ENCODE measurements around the gene DTWD2.
"Not testable (repeated sequence)": the region's sequence is repeated elsewhere in the genome, so short reads cannot be mapped to it uniquely, and the experiment has no call there.

Gene DTWD2

GRCh38 chr5:118950354-118950753, 38.0 kb downstream of the DTWD2 start:
- DNase-seq (ENCODE audit: low read depth): not testable (repeated sequence)

- no peak for DNase-seq (ENCODE audit: low read depth)
Observed at GRCh38 chr5:118946138-118946800, 42.1 kb downstream of the DTWD2 start.

GRCh38 chr5:118937393-118938061, 50.8 kb downstream of the DTWD2 start:
- no peak for DNase-seq (ENCODE audit: low read depth)

GRCh38 chr5:118933703-118934102, 54.6 kb downstream of the DTWD2 start:
- DNase-seq (ENCODE audit: low read depth): no peak

- no peak for DNase-seq (ENCODE audit: low read depth)
Observed at GRCh38 chr5:118931564-118931963, 56.8 kb downstream of the DTWD2 start.

GRCh38 chr5:118924006-118924389, 64.3 kb downstream of the DTWD2 start:
- DNase-seq (ENCODE audit: low read depth): no peak

GRCh38 chr5:118923295-118924005, 64.9 kb downstream of the DTWD2 start:
- DNase-seq (ENCODE audit: low read depth): no peak

- DNase-seq (ENCODE audit: low read depth): no peak
Observed at GRCh38 chr5:118921866-118922265, 66.5 kb downstream of the DTWD2 start.

GRCh38 chr5:118919016-118919415, 69.3 kb downstream of the DTWD2 start:
- DNase-seq (ENCODE audit: low read depth): no peak

- DNase-seq (ENCODE audit: low read depth): no peak
Observed at GRCh38 chr5:118918232-118918631, 70.1 kb downstream of the DTWD2 start.

GRCh38 chr5:118907536-118907935, 80.8 kb downstream of the DTWD2 start:
- not testable (repeated sequence) for DNase-seq (ENCODE audit: low read depth)

GRCh38 chr5:118906947-118907346, 81.4 kb downstream of the DTWD2 start:
- no peak for DNase-seq (ENCODE audit: low read depth)

GRCh38 chr5:118905196-118905595, 83.2 kb downstream of the DTWD2 start:
- no peak for DNase-seq (ENCODE audit: low read depth)

- no peak for DNase-seq (ENCODE audit: low read depth)
Observed at GRCh38 chr5:118902656-118903438, 85.5 kb downstream of the DTWD2 start.

GRCh38 chr5:118894709-118895108, 93.6 kb downstream of the DTWD2 start:
- DNase-seq (ENCODE audit: low read depth): no peak

GRCh38 chr5:118891252-118891651, 97.1 kb downstream of the DTWD2 start:
- no peak for DNase-seq (ENCODE audit: low read depth)

- DNase-seq (ENCODE audit: low read depth): no peak
Observed at GRCh38 chr5:118889165-118889564, 99.2 kb downstream of the DTWD2 start.

GRCh38 chr5:118888556-118888955, 99.8 kb downstream of the DTWD2 start:
- DNase-seq (ENCODE audit: low read depth): no peak

- DNase-seq (ENCODE audit: low read depth): no peak
Observed at GRCh38 chr5:118883362-118883761, 105.0 kb downstream of the DTWD2 start.

GRCh38 chr5:118882666-118883065, 105.7 kb downstream of the DTWD2 start:
- DNase-seq (ENCODE audit: low read depth): no peak

GRCh38 chr5:118876852-118877251, 111.5 kb downstream of the DTWD2 start:
- not testable (repeated sequence) for DNase-seq (ENCODE audit: low read depth)

GRCh38 chr5:118875131-118875530, 113.2 kb downstream of the DTWD2 start:
- DNase-seq (ENCODE audit: low read depth): no peak
